ENCODE data around the gene C3orf18.

Gene C3orf18

DNA sequence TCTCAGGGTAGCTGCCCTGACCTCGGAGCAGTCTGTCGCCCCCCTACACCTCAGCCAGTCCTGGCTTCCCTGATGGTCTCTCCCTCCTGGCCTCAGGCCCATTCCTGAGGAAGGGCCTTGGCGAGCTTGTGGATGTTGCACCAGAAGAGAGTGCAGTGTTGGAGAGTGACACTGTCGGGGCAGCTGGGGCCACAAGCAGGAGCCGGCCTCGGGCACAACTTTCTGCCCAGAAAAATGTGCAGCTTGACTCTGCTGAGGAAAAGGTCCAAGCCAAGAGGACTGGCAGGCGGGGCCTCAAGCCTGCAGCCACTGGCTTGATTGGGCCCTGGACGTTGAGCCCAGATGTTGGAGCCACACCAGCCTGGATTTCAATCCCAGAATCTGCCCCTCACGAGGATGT is 14.5 kb upstream of the C3orf18 start:
- DNase-seq (ENCODE audit: insufficient read length, low spot score) (no peak), FAIRE-seq (no peak)

GRCh38 chr3:50581459-50581842 is 13.9 kb upstream of the C3orf18 start:
- DNase-seq (ENCODE audit: insufficient read length, low spot score) (no peak), FAIRE-seq (no peak)

- DNase-seq (ENCODE audit: insufficient read length, low spot score) = no peak
- FAIRE-seq = no peak
Measured at GRCh38 chr3:50580683-50581458, 13.3 kb upstream of the C3orf18 start.

DNA sequence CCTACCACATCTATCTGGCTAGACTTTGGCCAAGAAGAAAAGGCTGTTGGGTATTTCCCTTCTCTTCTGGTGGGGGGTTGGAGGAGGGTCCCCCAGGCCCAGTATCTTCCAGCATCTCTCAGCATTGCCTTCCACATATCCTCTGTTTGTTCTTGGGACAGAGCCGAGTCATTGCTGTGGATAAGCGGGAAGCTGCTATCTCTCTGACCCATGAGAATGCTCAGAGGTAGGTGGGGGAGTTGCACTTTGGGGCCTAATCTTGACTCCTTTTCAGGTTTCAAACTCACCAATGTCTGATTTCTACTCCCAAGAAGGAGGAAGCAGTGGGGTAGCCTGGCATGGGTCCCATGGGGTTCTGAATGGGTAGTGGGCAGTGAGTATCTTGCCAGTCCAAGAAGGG is 9.8 kb upstream of the C3orf18 start:
- DNase-seq (ENCODE audit: insufficient read length, low spot score) (no peak), FAIRE-seq (no peak)

DNA sequence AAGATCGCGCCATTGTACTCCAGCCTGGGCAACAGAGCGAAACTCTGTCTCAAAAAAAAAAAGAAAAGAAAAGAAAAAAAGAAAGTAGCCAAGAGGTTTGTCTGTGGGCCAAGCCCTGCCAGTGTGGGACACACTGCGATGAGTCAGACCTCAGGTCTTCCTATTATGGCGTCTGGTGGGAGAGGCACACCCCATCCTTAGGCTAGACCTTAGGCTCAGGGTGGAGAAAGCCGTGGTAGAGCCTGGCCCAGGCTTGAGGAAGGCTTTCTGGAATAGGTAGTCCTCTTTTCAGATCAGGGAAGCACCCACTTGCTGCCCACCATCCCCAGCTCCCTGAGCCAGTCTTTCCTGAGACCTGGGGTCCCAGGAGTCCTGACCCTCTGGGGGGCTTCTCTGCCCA is 7.8 kb upstream of the C3orf18 start:
- DNase-seq (ENCODE audit: insufficient read length, low spot score) (no peak), FAIRE-seq (no peak)

DNA sequence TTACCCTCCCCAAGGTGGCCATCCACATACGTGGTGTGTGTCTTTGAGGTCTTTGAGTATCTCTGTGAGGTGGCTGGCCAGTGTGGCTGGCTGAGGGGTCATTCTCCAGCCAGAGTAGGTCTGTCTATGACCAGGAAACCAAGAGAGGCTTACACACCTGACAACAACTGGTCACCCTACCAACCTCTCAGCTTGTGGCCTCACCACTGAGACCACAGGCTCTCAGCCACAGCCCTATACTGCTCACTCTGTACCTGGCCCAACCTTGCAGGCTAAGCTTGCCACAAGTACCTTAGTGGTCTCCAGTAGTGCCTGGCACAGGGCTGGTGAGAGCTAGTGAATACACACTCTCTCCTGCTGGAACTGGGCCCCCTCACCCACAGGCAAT is 6.9 kb upstream of the C3orf18 start:
- FAIRE-seq (no peak), DNase-seq (ENCODE audit: insufficient read length, low spot score) (no peak)

DNA sequence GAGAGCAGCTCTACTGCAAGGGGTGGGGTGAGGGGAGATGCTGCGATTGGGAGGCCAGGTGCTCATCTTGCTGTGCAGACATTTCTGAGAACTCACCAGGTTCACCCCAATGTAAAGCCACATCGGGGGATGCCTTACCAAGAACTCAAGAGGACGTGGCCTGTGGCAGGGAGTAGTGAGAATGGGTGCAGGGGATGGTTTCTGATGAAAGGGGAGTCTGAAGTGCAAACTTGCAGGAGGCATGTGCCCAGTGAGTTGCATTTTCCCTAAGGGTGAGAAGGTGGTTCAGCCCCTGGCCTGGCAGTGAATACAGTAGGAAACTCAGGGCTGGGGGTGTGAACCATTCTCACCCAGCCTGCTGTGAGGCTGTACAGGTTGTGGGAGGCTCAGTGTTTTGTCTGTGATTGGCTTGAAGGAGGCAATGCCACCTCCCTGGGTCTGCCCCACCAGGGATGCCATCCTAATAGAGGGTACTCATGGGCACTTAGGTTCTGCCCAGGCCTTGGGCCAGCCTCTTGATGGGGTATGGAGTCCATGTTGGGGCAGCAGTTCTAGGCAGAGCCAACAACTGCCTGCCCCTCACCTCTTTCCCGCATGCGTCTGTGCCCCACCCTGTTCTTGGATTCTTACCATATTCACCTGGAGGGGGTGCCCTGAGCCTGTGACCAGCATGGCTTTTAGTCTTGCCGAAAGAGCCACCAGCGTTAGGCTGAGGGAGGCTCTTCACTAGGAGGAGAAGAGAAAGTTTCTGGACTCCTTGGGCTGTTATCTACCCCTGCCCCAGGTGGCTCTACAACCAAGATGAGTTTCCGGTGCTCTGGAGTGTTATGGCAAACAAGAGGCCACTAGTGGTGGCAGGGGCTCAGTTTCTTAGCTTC is 6.3 kb upstream of the C3orf18 start:
- DNase-seq (ENCODE audit: insufficient read length, low spot score) (no peak), FAIRE-seq (no peak)

GRCh38 chr3:50572801-50573371 is 5.3 kb upstream of the C3orf18 start:
- DNase-seq (ENCODE audit: insufficient read length, low spot score) (no peak), FAIRE-seq (no peak)

DNA sequence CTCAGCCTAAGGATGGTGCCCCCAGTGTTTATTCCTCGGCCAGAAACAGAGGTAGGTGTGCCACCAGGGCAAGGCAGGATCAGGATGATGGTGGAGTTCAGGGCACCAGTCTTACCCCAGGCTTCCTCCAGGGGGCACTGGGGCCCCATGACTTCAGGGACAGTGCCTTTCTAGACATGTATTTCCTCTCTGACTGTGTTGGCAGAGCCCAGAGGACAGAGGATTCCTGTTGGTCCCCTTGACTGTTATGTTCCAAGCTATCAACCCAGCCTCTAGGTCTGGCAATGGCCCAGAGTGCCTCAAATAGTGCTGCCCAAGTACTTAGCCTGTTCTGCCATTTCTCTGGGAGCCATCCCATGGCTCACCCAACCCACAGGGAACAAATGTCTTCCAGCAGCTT is 4.6 kb upstream of the C3orf18 start:
- FAIRE-seq (peak; percentile 81), DNase-seq (ENCODE audit: insufficient read length, low spot score) (peak; percentile 62)

DNA sequence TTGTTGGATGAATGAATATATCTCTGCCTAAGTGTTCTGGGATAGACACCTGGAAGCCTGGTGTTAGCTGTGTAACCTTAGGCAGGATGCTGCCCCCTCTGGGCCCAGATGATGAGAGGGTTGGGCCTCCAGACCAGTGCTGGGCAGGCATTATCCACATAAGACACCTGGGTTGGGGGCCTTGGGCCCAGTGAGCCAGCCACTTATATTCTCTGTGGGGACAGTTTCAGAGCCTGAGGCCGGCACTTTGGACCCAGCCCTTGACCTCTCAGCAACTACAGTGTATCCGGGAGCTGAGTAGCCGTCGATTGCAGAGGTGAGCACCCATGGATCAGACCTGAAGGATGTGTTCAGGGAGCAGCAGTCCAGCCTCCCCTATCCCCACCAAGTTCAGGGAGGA is 3.9 kb upstream of the C3orf18 start:
- no peak for FAIRE-seq
- no peak for DNase-seq (ENCODE audit: insufficient read length, low spot score)

- FAIRE-seq = no peak
- no peak for DNase-seq (ENCODE audit: insufficient read length, low spot score)
Measured at GRCh38 chr3:50570508-50571279, 3.1 kb upstream of the C3orf18 start.

DNA sequence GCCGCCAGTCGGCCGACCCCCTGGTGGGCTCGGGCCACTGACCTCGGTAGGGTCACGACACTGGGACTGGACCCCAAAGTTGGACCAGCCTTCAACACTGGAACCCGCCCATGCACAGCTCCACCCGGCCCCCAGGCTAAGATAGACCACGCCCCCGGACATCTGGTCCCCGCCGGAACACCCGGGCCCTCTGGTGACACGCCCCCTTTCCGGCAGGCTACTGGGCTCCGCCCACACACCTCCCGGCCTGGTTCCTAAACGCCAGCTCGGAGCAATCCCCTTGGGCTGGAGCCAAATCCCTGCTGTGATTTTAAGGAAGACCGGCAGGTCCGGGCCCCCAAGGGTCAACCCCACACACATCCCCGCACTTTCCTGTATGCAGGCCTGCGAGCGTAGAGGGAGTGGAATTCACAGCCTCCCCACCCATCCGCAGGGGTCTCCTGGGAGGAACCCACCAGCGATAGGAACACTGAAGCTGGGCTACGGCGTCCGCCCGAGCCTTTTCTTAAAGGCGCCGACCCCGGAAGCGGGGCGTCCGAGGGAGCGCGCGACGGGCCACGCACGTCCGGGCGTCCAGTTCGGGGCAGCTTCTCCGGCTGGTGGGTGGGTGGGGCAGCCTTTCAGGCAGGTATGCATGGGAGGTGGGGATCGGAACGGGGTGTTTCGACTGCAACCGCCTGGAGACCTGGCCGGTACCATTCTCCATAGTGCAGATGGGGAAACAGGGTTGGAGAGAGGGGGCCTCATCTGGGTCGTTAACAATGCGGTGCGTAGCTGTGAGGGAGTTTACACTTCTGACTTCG is 1.6 kb upstream of the C3orf18 start, which contains the start of gene HEMK1:
Gene HEMK1 (plus strand): TSS at position 576 of the 803 bp plus-strand sequence. CDS start 1,583 bp downstream, outside the sequence.
- DNase-seq (ENCODE audit: insufficient read length, low spot score) (peak; percentile 84), FAIRE-seq (peak; percentile 99)

DNA sequence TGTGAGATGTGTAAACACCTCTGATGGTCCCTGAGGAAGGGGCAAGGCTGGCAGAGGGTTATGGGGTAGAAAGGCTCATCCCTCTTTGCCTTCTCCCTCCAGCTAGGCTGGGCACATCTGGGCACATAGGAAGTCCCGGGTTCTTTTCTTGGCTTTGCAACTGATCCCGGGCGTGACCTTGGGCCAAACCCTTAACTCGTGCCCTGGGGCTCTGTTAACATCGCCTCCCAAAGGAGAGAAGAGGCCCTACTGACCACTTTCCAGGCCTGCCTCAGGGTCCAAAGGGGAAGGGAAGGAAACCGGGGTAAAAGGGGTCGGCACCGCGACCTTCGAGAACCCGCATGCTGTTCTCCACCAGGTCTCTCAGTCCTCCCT is 549 bp downstream of the C3orf18 start:
- DNase-seq (ENCODE audit: insufficient read length, low spot score) = no peak
- FAIRE-seq = no peak

DNA sequence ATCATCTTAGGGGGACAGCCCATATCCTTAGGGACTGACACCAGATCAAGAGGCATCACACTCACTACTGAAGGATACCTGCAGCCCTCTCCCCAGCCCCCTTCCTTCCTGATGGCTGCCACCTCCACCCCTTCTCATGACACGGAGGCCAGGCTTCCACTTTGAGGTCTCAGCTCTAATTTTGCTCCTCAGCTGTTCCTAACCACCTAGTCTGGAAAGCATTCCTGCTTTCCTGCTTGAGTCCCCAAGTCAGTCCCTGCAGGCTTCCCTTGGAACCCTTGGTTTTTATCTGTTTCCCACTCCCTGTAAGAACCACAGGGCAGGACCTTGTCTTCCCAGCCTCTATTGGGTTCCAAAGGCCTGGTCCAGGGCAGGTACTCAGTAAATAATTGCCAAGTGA is 3.2 kb downstream of the C3orf18 start:
- DNase-seq (ENCODE audit: insufficient read length, low spot score) (no peak), FAIRE-seq (no peak)

DNA sequence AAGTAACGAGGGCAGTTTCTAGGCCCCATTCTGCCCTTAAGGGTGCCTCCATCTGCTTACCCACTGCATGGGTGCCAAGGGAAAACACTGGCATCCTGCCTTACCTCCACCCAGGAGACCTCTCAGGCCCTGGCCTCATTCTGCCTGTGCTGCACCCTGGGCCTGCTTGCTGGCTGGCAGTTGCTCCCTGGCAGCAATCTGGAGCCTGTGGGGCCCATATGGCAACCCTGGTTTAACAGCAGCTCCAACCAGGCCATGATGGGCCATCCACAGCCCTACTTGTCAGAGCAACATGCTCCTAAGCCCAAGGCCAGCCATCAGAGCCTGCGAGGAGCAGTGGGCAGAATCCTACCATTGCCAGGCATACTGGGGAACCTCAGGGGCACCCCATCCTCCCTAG is 3.7 kb downstream of the C3orf18 start:
- no peak for DNase-seq (ENCODE audit: insufficient read length, low spot score)
- no peak for FAIRE-seq

DNA sequence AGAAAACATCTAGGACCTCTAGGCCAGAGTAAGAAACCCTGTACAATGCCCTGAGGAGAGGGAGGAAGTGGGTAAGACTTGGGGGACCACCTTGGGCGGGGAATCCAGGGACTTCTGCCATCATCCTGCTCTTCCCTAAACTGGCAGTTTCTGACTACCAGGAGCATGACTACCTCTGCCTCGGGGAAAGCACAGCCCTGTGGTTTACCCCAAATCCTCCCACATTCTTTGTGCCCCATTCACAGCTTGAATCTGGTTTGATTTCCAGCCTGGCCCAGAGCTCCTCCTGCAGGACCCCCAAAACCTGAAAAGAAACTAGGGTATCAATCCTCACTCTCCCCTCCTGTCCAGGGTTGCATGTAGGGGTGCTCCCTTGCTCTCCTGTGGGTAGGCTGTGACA is 4.7 kb downstream of the C3orf18 start:
- FAIRE-seq = no peak
- DNase-seq (ENCODE audit: insufficient read length, low spot score) = no peak

DNA sequence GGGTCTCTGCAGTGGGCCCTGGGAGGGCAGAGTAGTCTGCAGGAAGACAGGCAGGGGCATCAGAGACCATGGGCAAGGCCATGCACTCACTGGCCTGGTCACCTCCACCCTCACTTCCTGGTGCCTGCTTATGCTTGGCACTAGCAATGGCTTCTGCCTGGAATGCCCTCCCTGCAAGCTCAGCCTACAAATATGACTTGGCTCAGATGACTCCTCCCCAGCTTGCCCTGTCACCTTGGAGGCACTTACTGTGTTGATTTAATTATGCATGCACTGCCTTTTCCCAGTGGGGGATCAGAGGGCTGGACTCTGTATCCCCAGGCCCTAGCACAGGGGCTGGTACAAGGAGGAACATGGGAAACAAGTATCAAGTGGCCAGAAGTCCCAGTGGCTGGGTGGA is 7.8 kb downstream of the C3orf18 start:
- no peak for FAIRE-seq
- DNase-seq (ENCODE audit: insufficient read length, low spot score) = no peak

- no peak for DNase-seq (ENCODE audit: insufficient read length, low spot score)
- no peak for FAIRE-seq
Measured at GRCh38 chr3:50557915-50558314, 9.6 kb downstream of the C3orf18 start.

DNA sequence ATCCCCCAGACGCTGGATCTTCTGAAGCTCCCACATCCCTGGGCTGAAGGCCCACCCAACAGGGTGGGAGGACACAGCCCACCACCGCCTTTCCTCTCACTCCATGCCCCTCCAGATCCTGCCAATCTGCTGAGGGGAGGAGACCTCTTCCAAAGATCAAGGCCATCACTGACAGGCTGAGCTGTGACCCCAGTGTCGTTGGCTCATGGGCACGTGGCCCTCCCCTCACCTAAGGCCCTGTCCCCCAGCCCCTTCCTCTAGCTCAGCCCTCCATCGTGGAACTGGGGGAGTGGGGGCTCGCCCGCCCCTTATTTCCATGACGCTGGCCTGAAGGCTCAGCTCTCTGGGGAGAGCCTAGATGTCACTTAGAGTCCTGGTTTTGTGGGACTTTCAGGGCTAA is 10.4 kb downstream of the C3orf18 start:
- FAIRE-seq (no peak), DNase-seq (ENCODE audit: insufficient read length, low spot score) (no peak)

DNA sequence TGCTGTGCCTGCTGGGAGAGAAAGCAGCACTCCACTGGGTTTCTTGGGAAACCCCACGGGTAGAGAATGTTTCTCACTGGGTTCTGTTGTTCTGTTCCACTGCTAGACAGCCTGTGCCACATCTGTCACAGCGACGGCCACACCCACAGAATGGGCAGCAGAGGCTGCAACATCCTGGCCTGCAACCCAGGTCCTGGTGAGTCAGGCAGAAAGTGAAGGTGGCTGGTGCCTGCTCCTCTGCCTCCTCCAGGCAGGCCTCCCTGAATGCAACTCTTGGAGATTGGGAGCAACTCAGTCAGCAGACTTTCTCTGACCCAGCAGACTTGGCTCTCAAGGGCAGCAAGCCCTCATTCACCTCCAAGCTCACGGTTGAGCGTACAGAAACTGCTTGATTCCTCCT is 13.0 kb downstream of the C3orf18 start:
- no peak for DNase-seq (ENCODE audit: insufficient read length, low spot score)
- no peak for FAIRE-seq

All from GM19239 (cell line).